ENCODE data around the gene FAM20B. TPM values are rescaled to one million over a fixed set of nuclear protein-coding genes. Genes with fewer than 3 reads are reported as not detected.

Gene FAM20B
- total and polyA plus RNA-seq, 5 experiments from 2014 or later: 5.1 to 23.7 (median 7.7) TPM

DNA sequence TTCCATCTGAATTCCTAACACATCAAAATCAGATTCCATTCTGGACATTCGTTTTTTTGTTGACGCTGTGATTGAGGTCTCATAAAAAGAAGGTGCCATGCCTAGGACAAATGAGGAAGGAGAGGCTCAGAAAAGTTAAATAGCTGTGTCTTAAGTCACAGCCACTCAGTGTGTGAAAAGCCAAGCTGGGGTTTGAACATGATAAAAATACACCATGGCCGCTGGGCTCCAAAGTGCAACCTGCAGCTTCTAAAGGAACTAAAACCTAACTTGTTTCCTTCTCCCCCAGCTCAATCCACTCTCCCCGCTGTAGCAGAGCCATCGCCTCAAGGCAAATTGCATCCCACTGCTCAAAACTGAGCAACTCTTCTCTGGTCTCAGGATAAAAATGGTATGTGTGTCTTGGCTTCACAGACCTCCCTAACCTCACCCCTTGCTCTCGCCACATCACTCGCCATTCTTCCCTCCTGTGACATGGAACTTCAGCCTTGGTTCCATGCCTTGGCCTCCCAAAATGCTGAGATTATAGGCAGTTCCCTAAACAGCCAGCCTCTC is 22.1 kb upstream of the FAM20B start:
- peak overlapping the region in 6 of 10 donors; percentile 13 to 68 (median 52) for H3K4me3 Mint-ChIP-seq
- H3K4me1 Mint-ChIP-seq: peaks cover 13 to 24% (median 22%) of the 10 kb centered on the region in 4 donors
- no peaks in the 10 kb centered on the region for H3K36me3 Mint-ChIP-seq
- ATAC-seq (no peak), DNase-seq (no peak)
- peak overlapping the region in 8 of 10 donors; percentile 19 to 93 (median 86) for H3K27ac Mint-ChIP-seq
- H3K27me3 Mint-ChIP-seq: peaks cover 0 to 1% (median 0%) of the 10 kb centered on the region in 5 donors
- POLR2A ChIA-PET: no interaction called here
- H3K9me3 Mint-ChIP-seq: no peaks in the 10 kb centered on the region

DNA sequence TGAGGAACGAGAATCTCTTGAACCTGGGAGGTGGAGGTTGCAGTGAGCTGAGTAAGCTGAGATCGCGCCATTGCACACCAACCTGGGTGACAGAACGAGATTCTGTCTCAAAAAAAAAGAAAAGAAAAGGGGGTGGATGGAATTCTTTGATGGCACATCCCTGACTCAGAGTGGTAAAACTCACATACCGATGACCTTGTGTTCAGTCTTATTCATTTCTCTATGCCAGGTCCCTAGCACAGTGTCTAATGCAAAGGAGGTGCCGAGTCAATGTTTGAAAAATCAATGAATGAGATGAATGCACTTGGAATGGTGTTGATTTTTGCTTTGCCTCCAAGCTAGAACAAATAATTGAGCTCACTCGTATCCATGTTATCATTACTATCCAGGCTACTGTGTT is 18.5 kb upstream of the FAM20B start:
- ATAC-seq: no peak
- Mint-ChIP-seq H3K4me3 (no peak overlapping the region), H3K4me1 (peaks cover 13 to 24% (median 22%) of the 10 kb centered on the region in 4 donors), H3K36me3 (no peaks in the 10 kb centered on the region), H3K27me3 (peaks cover 0 to 5% (median 0%) of the 10 kb centered on the region in 5 donors), H3K27ac (no peak overlapping the region), H3K9me3 (no peaks in the 10 kb centered on the region)
- DNase-seq: no peak
- POLR2A ChIA-PET: no interaction called here

DNA sequence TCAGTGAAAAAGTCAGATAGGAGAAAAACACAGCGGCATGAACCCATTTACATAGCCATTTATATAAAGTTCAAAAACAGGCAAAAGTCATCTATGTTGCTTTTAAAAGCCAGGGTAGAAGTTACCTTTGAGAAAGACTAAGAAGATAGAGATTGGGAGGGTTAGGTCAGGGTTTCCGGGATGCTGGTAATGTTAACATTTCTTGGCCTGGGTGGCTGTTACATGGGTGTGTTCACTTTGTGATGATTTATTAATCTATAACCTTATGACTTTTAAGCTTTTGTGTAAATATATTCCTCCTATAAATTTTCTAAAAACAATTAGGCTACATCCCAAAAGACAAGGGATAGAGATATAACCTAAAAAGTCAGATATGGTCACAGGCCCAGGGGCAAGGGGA is 15.0 kb upstream of the FAM20B start:
- DNase-seq: no peak
- Mint-ChIP-seq H3K4me3 (no peak overlapping the region), H3K27me3 (peaks cover 0 to 6% (median 0%) of the 10 kb centered on the region in 5 donors), H3K27ac (no peak overlapping the region), H3K4me1 (peaks cover 0 to 1% (median 0%) of the 10 kb centered on the region in 4 donors), H3K9me3 (no peaks in the 10 kb centered on the region), H3K36me3 (no peaks in the 10 kb centered on the region)
- ATAC-seq: no peak
- POLR2A ChIA-PET: no interaction called here

DNA sequence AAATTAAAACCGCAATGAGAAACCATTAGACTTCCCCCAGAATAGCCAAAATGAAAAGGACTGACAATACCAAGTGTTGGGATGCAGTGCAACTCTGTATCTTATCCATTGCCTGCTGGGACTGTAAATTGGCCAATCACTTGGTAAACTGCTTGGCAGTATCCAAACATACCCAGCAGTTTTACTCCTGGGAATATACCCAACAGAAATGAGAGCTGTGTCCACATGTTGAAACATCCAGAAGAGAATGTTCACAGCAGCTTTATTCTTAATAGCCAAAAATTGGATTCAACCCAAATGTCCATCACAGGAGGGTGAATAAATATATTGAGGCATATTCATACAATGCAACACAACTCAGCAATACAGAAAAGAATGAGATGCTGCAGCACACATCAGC is 13.7 kb upstream of the FAM20B start:
- DNase-seq (no peak), ATAC-seq (no peak)
- no peak overlapping the region for H3K4me3 Mint-ChIP-seq
- peaks cover 0 to 7% (median 3%) of the 10 kb centered on the region in 4 donors for H3K4me1 Mint-ChIP-seq
- peaks cover 0 to 6% (median 0%) of the 10 kb centered on the region in 5 donors for H3K27me3 Mint-ChIP-seq
- H3K9me3 Mint-ChIP-seq: no peaks in the 10 kb centered on the region
- no peak overlapping the region for H3K27ac Mint-ChIP-seq
- POLR2A ChIA-PET: no interaction called here
- no peaks in the 10 kb centered on the region for H3K36me3 Mint-ChIP-seq

DNA sequence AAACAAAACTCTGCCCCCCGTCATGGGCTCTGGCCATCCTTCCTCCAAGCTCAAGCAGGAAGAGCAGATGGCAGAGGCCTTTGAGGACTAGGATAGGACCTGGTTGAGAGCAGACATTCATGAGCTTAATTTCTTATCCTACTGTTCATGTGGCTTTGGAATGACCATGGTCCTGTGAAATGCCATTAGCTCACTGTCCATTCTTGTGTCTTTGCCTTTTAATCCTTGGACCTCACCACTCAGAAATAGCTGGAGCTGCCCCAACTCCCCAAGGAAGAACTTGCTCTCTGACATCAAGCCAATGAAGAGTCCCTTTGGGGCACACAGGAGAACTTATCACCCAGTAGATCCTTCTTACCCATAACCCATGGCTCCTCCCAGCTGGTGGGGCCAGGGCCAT is 11.6 kb upstream of the FAM20B start:
- DNase-seq (no peak), ATAC-seq (no peak)
- H3K27me3 Mint-ChIP-seq: peaks cover 0 to 8% (median 0%) of the 10 kb centered on the region in 5 donors
- H3K27ac Mint-ChIP-seq: no peak overlapping the region
- peaks cover 0 to 11% (median 5%) of the 10 kb centered on the region in 4 donors for H3K4me1 Mint-ChIP-seq
- H3K36me3 Mint-ChIP-seq: no peaks in the 10 kb centered on the region
- no peaks in the 10 kb centered on the region for H3K9me3 Mint-ChIP-seq
- H3K4me3 Mint-ChIP-seq: no peak overlapping the region
- POLR2A ChIA-PET: interaction anchor here (0.6 kb wide), 1 partner anchor 9 kb away, joined by 3 read pairs; no protein-coding TSS in a partner anchor

DNA sequence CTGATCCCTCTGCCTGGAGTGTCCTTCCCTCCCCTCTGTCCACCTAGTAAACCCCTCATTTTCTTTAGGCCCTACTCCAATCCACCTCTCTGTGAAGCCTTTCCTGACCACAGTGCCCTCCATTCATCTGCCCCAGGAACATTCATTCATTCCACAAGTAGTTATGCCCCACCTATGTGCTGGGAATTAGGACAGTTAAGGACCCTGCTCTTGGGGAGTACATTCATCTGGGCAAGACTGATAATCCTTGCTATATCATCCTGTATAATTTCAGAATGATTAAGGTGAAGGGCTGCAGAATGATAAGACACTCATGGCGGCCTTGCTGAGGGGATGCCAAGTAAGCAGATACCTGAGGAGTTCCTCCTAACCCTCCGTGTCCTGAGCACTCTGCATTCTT is 10.3 kb upstream of the FAM20B start:
- Mint-ChIP-seq H3K4me3 (no peak overlapping the region), H3K9me3 (no peaks in the 10 kb centered on the region), H3K27ac (no peak overlapping the region), H3K27me3 (peaks cover 0 to 7% (median 2%) of the 10 kb centered on the region in 5 donors), H3K36me3 (no peaks in the 10 kb centered on the region), H3K4me1 (peaks cover 0 to 11% (median 5%) of the 10 kb centered on the region in 4 donors)
- POLR2A ChIA-PET: no interaction called here
- no peak for DNase-seq
- ATAC-seq: no peak

DNA sequence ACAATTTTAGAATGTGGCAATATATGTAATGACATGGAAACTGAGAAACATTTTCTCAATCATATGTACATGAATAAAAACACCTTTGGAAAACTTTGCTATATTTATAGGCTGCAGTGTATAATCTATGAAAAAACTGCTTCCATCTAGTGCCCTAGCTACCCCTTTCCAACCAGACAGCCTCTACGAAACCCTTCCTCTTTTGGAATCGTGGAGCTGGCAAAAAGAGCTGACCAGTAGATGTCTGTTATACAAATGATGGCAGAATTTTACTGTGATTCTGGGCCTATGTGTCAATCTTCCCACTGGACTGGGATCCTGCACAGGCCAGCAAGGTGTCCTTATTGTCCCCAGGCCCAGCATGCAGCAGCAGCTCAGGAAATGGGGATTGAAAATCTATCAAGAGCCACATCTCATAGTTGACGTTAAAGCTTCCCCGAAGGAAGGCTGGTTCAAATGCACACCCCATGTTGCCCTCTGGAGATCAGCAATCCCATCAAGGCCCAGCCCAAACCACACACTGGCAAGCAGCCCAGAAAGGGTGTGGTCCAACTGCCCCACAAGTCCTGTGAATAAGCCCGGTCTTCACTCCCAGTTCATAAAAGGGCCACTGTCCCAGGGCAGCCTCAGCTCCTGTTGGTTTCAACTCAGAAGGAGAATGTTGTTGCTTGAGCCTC is 8.8 kb upstream of the FAM20B start:
- no peak for DNase-seq
- POLR2A ChIA-PET: no interaction called here
- no peak overlapping the region for H3K27ac Mint-ChIP-seq

DNA sequence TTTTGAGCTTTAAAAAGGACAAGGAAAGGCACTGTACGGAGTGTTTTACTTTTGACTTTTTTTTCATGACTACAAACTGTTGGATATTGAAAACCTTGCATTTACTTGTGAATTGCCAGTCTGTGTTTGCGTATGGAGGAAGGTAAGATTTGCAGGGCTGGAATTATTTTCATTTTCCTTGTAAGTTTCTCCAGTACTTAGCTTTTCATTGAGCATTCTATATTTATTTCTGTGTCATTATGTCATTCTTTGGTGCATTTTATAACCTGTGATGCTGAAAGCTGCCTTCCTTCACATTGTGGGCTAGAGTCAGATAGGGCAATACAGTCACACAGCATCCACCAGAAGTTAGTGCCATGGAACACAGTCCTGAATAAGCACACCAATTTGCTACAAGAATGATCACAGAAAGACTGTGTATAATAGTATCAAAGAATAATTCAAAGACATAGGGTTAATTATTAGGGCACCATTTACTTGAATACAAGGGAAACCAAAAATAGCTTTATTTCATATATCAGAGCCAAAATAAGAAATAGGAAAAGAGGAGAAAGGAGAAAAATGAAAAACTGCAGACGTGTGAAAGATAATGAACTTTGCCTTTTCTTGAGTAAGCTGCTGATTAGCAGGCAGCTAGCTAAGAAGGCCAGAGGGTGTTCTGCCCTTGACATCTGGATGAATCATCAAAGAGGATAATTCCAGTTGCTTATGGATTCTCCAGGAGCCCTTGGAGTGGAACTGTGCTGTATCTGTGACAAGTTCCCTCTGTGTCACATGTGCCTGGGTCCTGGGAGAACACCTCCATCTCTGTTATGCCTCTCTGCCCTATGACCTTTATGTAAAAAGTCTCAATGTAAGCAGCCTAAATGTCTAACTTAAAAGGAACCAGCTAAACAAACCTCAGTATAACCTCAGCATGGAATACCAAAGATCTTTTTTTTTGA is 8.0 kb upstream of the FAM20B start:
- DNase-seq (no peak), ATAC-seq (no peak)
- Mint-ChIP-seq H3K4me1 (peaks cover 0 to 11% (median 5%) of the 10 kb centered on the region in 4 donors), H3K27me3 (peaks cover 0 to 7% (median 2%) of the 10 kb centered on the region in 5 donors), H3K9me3 (no peaks in the 10 kb centered on the region), H3K4me3 (no peak overlapping the region), H3K27ac (no peak overlapping the region), H3K36me3 (no peaks in the 10 kb centered on the region)
- POLR2A ChIA-PET: no interaction called here

More for the DNA sequence above, 8.8 kb upstream of the FAM20B start:
- Mint-ChIP-seq H3K4me1 (peaks cover 0 to 11% (median 5%) of the 10 kb centered on the region in 4 donors), H3K9me3 (no peaks in the 10 kb centered on the region), H3K36me3 (no peaks in the 10 kb centered on the region), H3K27me3 (peaks cover 0 to 7% (median 2%) of the 10 kb centered on the region in 5 donors), H3K4me3 (no peak overlapping the region)
- no peak for ATAC-seq

DNA sequence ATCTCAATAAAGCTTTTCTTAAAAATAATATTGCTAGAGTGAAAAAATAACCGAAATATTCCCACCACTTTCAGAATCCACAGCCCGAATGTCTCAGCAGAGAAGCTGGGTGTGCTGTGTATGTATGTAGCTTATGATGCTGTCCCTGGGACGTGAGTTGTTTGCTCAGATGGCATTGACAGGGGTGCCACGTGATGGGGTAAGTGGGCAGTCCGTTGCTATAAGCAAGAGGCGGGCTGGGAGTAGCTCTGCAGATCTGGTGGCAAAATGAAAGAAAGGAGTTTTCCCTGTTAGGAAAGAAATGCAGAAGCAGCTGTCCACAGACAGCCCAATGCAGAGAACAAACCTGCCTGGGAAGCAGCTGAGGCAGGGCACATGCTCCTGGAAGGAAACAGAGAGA is 3.8 kb upstream of the FAM20B start:
- H3K4me1 Mint-ChIP-seq: peaks cover 3 to 20% (median 17%) of the 10 kb centered on the region in 4 donors
- no peak overlapping the region for H3K27ac Mint-ChIP-seq
- H3K4me3 Mint-ChIP-seq: no peak overlapping the region
- no peaks in the 10 kb centered on the region for H3K36me3 Mint-ChIP-seq
- POLR2A ChIA-PET: no interaction called here
- ATAC-seq: no peak
- no peak for DNase-seq
- H3K27me3 Mint-ChIP-seq: peaks cover 0 to 7% (median 2%) of the 10 kb centered on the region in 5 donors
- no peaks in the 10 kb centered on the region for H3K9me3 Mint-ChIP-seq

DNA sequence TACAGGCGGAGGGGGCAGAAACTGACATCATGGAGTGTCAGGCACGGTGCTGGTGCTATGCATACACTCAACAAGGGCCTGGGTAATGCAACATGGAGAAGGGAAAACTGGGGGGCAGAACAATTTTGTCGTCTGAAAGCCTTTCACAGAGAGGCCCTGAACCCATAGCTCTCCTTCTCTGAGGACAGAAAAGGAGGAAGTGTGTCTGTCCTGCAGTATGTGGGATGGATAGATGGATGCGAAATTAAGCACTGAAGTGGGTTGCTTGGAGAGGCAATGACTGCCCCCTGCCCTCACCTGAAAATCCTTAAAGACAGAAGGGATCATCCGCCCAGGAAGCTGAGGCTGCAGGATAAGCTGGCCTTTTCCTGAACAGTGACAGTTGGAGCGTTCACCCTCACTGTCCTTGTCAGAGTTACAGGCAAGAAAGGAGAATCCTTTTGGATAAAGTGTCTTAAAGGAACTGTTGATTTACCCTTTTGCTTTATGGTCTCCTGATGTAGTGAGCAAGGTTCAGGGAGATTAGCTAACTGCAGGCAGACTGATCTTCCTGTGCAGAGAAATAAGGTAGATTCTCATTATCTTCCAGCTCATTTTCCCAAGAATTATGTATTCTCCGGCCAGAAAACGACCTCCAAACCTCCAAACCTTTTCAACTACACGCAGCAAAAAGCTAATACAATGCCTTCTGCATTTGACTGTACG is 1.6 kb upstream of the FAM20B start:
- H3K27me3 Mint-ChIP-seq: peaks cover 0 to 7% (median under 1%) of the 10 kb centered on the region in 5 donors
- no peak for ATAC-seq
- H3K36me3 Mint-ChIP-seq: no peaks in the 10 kb centered on the region
- H3K27ac Mint-ChIP-seq: peak overlapping the region in 2 of 10 donors; percentile 33 to 78
- POLR2A ChIA-PET: interaction anchor here (0.6 to 0.8 kb wide), 2 partner anchors 19 to 57 kb away, joined by 4 read pairs; no protein-coding TSS in a partner anchor
- no peak for DNase-seq
- peaks cover 13 to 36% (median 34%) of the 10 kb centered on the region in 4 donors for H3K4me1 Mint-ChIP-seq
- H3K9me3 Mint-ChIP-seq: no peaks in the 10 kb centered on the region
- H3K4me3 Mint-ChIP-seq: peak overlapping the region in 6 of 10 donors; percentile 16 to 94 (median 82)

DNA sequence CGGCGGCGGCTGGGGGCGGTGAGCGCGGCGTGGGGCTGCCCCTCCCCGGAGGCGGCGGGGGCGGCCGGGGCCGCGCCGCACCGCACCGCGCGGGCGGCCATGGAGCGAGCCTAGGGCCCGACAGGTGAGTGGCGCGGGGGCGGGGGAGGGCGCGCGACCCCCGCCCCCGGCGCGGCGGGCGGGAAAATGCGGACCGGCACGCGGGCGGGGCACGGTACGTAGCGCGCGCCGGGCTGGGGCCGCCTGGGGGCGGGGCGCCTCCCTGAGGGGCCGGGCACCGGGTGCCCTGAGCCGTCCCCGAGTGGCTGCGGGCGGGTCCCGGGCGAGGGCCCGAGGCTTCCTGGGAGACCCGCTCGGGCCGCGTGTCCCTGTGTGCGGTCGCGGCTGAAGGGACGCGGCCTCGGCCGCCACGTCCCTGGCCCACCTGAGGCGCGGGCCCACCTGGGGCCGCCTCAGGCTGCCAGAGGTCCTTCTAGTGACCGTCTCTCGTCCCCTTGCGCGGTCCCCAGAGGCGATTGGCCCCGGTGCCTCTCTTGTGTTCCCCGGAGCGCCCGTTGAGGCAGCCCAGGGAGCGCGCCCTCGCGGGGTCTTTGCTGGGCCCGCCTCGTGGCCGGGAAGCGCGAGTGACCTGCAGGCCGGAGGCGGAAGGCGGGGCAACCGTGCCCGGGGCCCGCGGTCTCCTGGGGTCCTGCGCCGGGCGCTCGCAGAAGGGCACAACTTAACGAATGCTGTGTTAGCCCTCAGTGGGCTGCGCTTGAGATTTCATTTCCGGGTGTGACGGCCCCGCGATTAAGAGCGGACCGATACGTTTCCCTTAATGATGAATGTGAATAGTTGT is 500 bp downstream of the FAM20B start:
- H3K4me3 Mint-ChIP-seq: peak overlapping the region; percentile 81 to 93 (median 88)
- peak; percentile 81 to 86 for ATAC-seq
- H3K27me3 Mint-ChIP-seq: no peaks in the 10 kb centered on the region
- no peaks in the 10 kb centered on the region for H3K9me3 Mint-ChIP-seq
- DNase-seq: peak in 9 of 10 donors; percentile 61 to 82 (median 72)
- H3K36me3 Mint-ChIP-seq: no peaks in the 10 kb centered on the region
- peaks cover 20 to 57% (median 53%) of the 10 kb centered on the region in 4 donors for H3K4me1 Mint-ChIP-seq
- peak overlapping the region in 9 of 10 donors; percentile 71 to 93 (median 85) for H3K27ac Mint-ChIP-seq
- POLR2A ChIA-PET: interaction anchor here (1.5 kb wide), 1 partner anchor 56 kb away, joined by 3 read pairs; the partner anchor contains the start of gene TOR3A

All from naive thymus-derived CD8-positive, alpha-beta T cell (primary cell).